ENCODE data around the gene GGA3. TPM values are rescaled to one million over a fixed set of nuclear protein-coding genes. Genes with fewer than 3 reads are reported as not detected.

GGA3 gene
- total RNA-seq, 1 experiment from 2014 or later = 58.3 TPM

DNA sequence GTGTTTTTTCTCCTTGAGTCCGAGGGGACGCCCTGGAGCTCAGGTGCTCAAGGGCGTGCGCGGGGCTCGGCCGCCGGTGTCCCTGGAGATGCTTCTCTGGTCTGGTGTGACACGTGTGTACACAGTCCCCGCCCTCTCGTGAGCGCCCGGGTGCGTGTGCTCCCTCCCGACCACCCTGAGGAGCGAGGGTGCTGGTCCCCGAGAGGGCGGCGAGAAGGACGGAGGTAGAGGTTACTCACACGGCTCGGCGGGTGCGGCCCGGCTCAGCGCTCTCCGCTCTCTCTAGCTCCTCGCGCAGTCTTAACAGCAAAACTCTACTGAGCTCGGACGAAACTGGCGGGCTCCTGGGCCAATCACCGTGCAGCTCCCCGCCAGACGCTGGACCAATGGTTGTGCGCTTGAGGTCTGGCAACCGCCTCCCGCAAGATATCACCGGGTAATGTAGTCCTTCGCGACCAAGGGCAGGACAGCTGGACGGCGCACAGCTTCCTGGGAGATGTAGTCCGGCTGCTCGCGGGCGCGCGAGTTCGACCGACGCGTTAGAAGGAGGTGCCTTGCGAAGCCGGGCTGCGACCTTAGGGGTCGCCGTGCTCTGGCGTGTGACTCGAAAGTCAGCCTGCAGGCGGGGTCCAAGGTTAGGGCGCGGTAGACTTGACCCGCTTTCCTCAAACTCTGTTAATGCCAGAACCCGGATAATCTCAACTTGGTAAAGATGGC lies 27.9 kb upstream of the GGA3 start, which contains the start of gene SLC25A19 (continued):
- TF ChIP-seq, protein P1, sequence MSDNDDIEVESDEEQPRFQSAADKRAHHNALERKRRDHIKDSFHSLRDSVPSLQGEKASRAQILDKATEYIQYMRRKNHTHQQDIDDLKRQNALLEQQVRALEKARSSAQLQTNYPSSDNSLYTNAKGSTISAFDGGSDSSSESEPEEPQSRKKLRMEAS (IDR thresholded peaks at IDR 0.05) = peak; percentile 95
- TF ChIP-seq ELF1 (IDR thresholded peaks at IDR 0.05; ENCODE audit: borderline replicate concordance, low read depth) (no peak), JUND (IDR thresholded peaks at IDR 0.05) (no peak), YY1 (IDR thresholded peaks at IDR 0.05; ENCODE audit: extremely low read depth, insufficient replicate concordance, low read depth, low read length) (peak; percentile 68), EZH2phosphoT487 (IDR thresholded peaks at IDR 0.05; ENCODE audit: borderline replicate concordance) (no peak)

DNA sequence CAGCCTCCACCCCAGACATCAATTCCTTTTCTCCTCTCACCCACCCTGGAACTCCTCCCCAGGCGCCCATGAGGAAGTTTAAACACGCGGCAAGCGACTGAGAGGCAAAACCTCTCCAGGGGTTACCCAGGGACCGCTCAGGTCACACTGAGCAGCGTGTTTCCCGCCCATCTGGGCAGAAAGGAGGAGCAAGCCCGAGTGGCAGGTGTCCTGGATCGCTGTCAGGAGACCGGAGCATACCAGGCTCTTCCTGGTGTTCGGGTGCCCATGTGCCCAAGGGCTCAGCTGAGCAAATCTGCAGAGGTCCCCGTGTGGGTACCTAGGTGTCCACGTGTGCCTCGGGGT lies 27.3 kb upstream of the GGA3 start:
- peak; percentile 63 for ATAC-seq
- TF ChIP-seq POLR2AphosphoS5 (IDR thresholded peaks at IDR 0.05; ENCODE audit: low read depth, low read length) (no peak), SRF (IDR thresholded peaks at IDR 0.05; ENCODE audit: low read depth) (no peak), ZFX (IDR thresholded peaks at IDR 0.05) (no peak), FOSL1 (IDR thresholded peaks at IDR 0.05; ENCODE audit: low read depth) (no peak)
- TF ChIP-seq, protein P2, sequence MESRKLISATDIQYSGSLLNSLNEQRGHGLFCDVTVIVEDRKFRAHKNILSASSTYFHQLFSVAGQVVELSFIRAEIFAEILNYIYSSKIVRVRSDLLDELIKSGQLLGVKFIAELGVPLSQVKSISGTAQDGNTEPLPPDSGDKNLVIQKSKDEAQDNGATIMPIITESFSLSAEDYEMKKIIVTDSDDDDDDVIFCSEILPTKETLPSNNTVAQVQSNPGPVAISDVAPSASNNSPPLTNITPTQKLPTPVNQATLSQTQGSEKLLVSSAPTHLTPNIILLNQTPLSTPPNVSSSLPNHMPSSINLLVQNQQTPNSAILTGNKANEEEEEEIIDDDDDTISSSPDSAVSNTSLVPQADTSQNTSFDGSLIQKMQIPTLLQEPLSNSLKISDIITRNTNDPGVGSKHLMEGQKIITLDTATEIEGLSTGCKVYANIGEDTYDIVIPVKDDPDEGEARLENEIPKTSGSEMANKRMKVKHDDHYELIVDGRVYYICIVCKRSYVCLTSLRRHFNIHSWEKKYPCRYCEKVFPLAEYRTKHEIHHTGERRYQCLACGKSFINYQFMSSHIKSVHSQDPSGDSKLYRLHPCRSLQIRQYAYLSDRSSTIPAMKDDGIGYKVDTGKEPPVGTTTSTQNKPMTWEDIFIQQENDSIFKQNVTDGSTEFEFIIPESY (IDR thresholded peaks at IDR 0.05; ENCODE audit: extremely low read depth, insufficient replicate concordance, low read length) = no peak
- ChIA-PET POLR2A (interaction anchor here (0.6 to 1.7 kb wide), 20 partner anchors 11 to 491 kb away, joined by 3 to 40 read pairs (median 5); partner anchors contain the start of genes GGA3, GRB2, MIF4GD and MRPS7), RAD21 (ENCODE audit: low non-redundant PET in 1 of 2, low total read pairs in 2 of 2, uncharacterized antibody in 2 of 2, unreplicated experiment in 2 of 2) (interaction anchor here (0.6 to 1.3 kb wide), 4 partner anchors 18 to 117 kb away, joined by 3 to 5 read pairs (median 4); partner anchors contain the start of genes MIF4GD (in 2 of the 2) and GRB2 (in 1 of the 2)), CTCF (interaction anchor here (0.7 to 2.8 kb wide), 13 partner anchors 16 to 331 kb away, joined by 3 to 51 read pairs (median 4); partner anchors contain the start of genes GRB2, LLGL2, MIF4GD and TSEN54)
- no peaks in the 10 kb centered on the region for H3K9me3 ChIP-seq (ENCODE audit: control insufficient read depth in 1 of 2, insufficient read depth in 1 of 2, low read depth in 1 of 2, low read length in 2 of 2)
- H3K9me2 ChIP-seq (ENCODE audit: insufficient read depth) = no peaks in the 10 kb centered on the region
- intact Hi-C loops (cut with micrococcal nuclease) = loop anchor here (1.0 kb wide), 1 partner anchor 227 kb away; the partner anchor contains the start of gene CASKIN2
- peak overlapping the region; percentile 75 for H3K27ac ChIP-seq (ENCODE audit: low read depth, low read length)
- peaks cover 10 to 15% of the 10 kb centered on the region in 2 experiments for H3K4me1 ChIP-seq (ENCODE audit: control insufficient read depth in 1 of 2, insufficient read depth in 2 of 2, low read length in 2 of 2)
- H3K27me3 ChIP-seq (ENCODE audit: insufficient read depth, low read length) = no peaks in the 10 kb centered on the region
- H3K79me2 ChIP-seq (ENCODE audit: insufficient read depth, low read length) = peaks cover 35% of the 10 kb centered on the region
- no peaks in the 10 kb centered on the region for H4K20me1 ChIP-seq (ENCODE audit: insufficient read depth)
- H3K9ac ChIP-seq (ENCODE audit: low read length) = peak overlapping the region; percentile 82
- peaks cover 7 to 22% of the 10 kb centered on the region in 2 experiments for H3K36me3 ChIP-seq (ENCODE audit: control insufficient read depth in 1 of 2, insufficient read depth in 2 of 2, low read length in 2 of 2)
- peak overlapping the region; percentile 83 to 98 for H3K4me3 ChIP-seq (replicated peaks in 1 of 2; ENCODE audit: low read depth in 1 of 2, low read length in 2 of 2)
- H2AFZ ChIP-seq (ENCODE audit: low read depth, low read length, poor library complexity, severe bottlenecking) = no peak overlapping the region
- no TSS peak for BruUV-seq (replicated peaks)
- no peak for DNase-seq (ENCODE audit: low read depth, low spot score)
- peak overlapping the region; percentile 85 for H3K4me2 ChIP-seq (ENCODE audit: low read length)
